ENCODE measurements around the gene TRIM40. TPM values are rescaled to one million over a fixed set of nuclear protein-coding genes. Genes with fewer than 3 reads are reported as not detected.

The TRIM40 gene
- total RNA-seq, 1 donor from 2014 or later = not detected

- DNase-seq (ENCODE audit: extremely low read depth, low read depth, low spot score) = no peak
Observed at GRCh38 chr6:30194797-30195690, 59.1 kb downstream of the TRIM40 start.

GRCh38 chr6:30195951-30196350 lies 60.0 kb downstream of the TRIM40 start:
- DNase-seq (ENCODE audit: extremely low read depth, low read depth, low spot score) = no peak

- no peak for DNase-seq (ENCODE audit: extremely low read depth, low read depth, low spot score)
Observed at GRCh38 chr6:30196376-30196775, 60.4 kb downstream of the TRIM40 start.

Other genes starting within 250 kb of the TRIM40 start
- gene HLA-A, start 193.6 kb upstream of the TRIM40 start, total RNA-seq = 625 and 1,826 TPM in 2 replicates
- gene POLR1H, start 74.9 kb upstream of the TRIM40 start, total RNA-seq = 19.2 and 26.4 TPM in 2 replicates
- 34.8 and 37.4 TPM in 2 replicates for gene PPP1R11, start 68.9 kb upstream of the TRIM40 start, total RNA-seq
- not detected in 2 replicates for gene RNF39, start 60.4 kb upstream of the TRIM40 start, total RNA-seq
- gene TRIM31, start 23.1 kb upstream of the TRIM40 start, total RNA-seq = not detected in 2 replicates
- not detected in 2 replicates for gene TRIM10, start 25.1 kb downstream of the TRIM40 start, total RNA-seq
- gene TRIM15, start 27.4 kb downstream of the TRIM40 start, total RNA-seq = not detected in 2 replicates
- 39.7 and 44.9 TPM in 2 replicates for gene TRIM26, start 77.3 kb downstream of the TRIM40 start, total RNA-seq
- gene TRIM39, start 190.8 kb downstream of the TRIM40 start, total RNA-seq = 8.0 and 14.0 TPM in 2 replicates
- 46.8 and 60.3 TPM in 2 replicates for gene RPP21, start 209.0 kb downstream of the TRIM40 start, total RNA-seq

Measured in glomerular endothelial cell (primary cell).